GM19452 (cell line): ENCODE results near the gene GMIP.

ENCODE experiments used
- ATAC-seq: cut with Tn5 transposase; IDR thresholded peaks from one replicate; pipeline ENCODE4 v1.9.1; 2021; ENCODE audit not compliant: unreplicated experiment

Gene GMIP

GRCh38 chr19:19637186-19637522 is 6.3 kb downstream of the GMIP start:
- ATAC-seq: no peak

GRCh38 chr19:19636573-19637185 is 6.8 kb downstream of the GMIP start:
- no peak for ATAC-seq

GRCh38 chr19:19635313-19635702 is 8.1 kb downstream of the GMIP start:
- ATAC-seq: no peak

- no peak for ATAC-seq
Observed at GRCh38 chr19:19634516-19635312, 8.7 kb downstream of the GMIP start.

- no peak for ATAC-seq
Observed at GRCh38 chr19:19633711-19634515, 9.5 kb downstream of the GMIP start.

GRCh38 chr19:19632661-19633060 is 10.8 kb downstream of the GMIP start:
- ATAC-seq: no peak

GRCh38 chr19:19631346-19631745 is 12.1 kb downstream of the GMIP start:
- no peak for ATAC-seq

GRCh38 chr19:19630426-19630825 is 13.0 kb downstream of the GMIP start:
- ATAC-seq: no peak

GRCh38 chr19:19630062-19630414 is 13.4 kb downstream of the GMIP start:
- no peak for ATAC-seq

GRCh38 chr19:19628501-19629134 is 14.8 kb downstream of the GMIP start:
- peak; percentile 10 for ATAC-seq

- peak; percentile 62 for ATAC-seq
Observed at GRCh38 chr19:19627621-19628500, 15.6 kb downstream of the GMIP start, which contains the start of gene LPAR2. TSS of gene LPAR2 (minus strand) at chr19:19628220. CDS start at chr19:19627275, 945 bp downstream.

GRCh38 chr19:19626516-19627472 is 16.7 kb downstream of the GMIP start:
- ATAC-seq: no peak

GRCh38 chr19:19624032-19624570 is 19.4 kb downstream of the GMIP start:
- ATAC-seq: no peak

- ATAC-seq: no peak
Observed at GRCh38 chr19:19623383-19623782, 20.1 kb downstream of the GMIP start.

- no peak for ATAC-seq
Observed at GRCh38 chr19:19619849-19620210, 23.6 kb downstream of the GMIP start.

- no peak for ATAC-seq
Observed at GRCh38 chr19:19619181-19619848, 24.1 kb downstream of the GMIP start.

- peak; percentile 93 for ATAC-seq
Observed at GRCh38 chr19:19618219-19619051, 25.0 kb downstream of the GMIP start, which contains the start of gene PBX4. TSS of gene PBX4 (minus strand) at chr19:19618687. CDS start at chr19:19618629, 58 bp downstream.

GRCh38 chr19:19615086-19615485 is 28.4 kb downstream of the GMIP start:
- ATAC-seq: no peak
